Activated T-helper 17 cell treated with anti-CD3 and anti-CD28 coated beads, Interleukin-2, amount 50 U/mL, for 72 hours (primary cell): ENCODE results near the gene FAM107B. TPM values are rescaled to one million over a fixed set of nuclear protein-coding genes. Genes with fewer than 3 reads are reported as not detected.

Experiments used
- ATAC-seq: fragments of 150-1000 bp; cut with Tn5 transposase; replicated peaks from 2 replicates; pipeline ENCODE4 v1.10.0; 2021; ENCODE audit warnings: mild to moderate bottlenecking, moderate library complexity
- H3K27ac Mint-ChIP-seq: one replicate; pipeline ENCODE4 v1.8.0; 2022; ENCODE audit warnings: mixed read lengths
- H3K27me3 Mint-ChIP-seq: one replicate; pipeline ENCODE4 v1.8.0; 2022; ENCODE audit warnings: mixed read lengths
- H3K36me3 Mint-ChIP-seq: one replicate; pipeline ENCODE4 v1.8.0; 2022; ENCODE audit warnings: low read depth, mild to moderate bottlenecking, mixed read lengths
- H3K4me1 Mint-ChIP-seq: one replicate; pipeline ENCODE4 v1.8.0; 2022; ENCODE audit warnings: mixed read lengths
- H3K4me3 Mint-ChIP-seq: one replicate; pipeline ENCODE4 v1.8.0; 2022; ENCODE audit warnings: mild to moderate bottlenecking, mixed read lengths
- H3K9me3 Mint-ChIP-seq: one replicate; pipeline ENCODE4 v1.8.0; 2022; ENCODE audit warnings: mixed read lengths
- total RNA-seq, 2 donors: library from RNA; stranded (reverse); gene quantifications; one replicate each; pipeline ENCODE4 v1.2.3, GENCODE V29; 2022

Gene FAM107B
- total RNA-seq, 2 donors from 2014 or later: 143 to 188 TPM

GRCh38 chr10:14681802-14682201 lies 92.9 kb downstream of the FAM107B start:
- H3K9me3 Mint-ChIP-seq: no peaks in the 10 kb centered on the region
- no peaks in the 10 kb centered on the region for H3K27me3 Mint-ChIP-seq
- ATAC-seq: no peak
- no peaks in the 10 kb centered on the region for H3K36me3 Mint-ChIP-seq
- no peaks in the 10 kb centered on the region for H3K4me1 Mint-ChIP-seq
- H3K27ac Mint-ChIP-seq: no peak overlapping the region
- no peak overlapping the region for H3K4me3 Mint-ChIP-seq

- Mint-ChIP-seq H3K36me3 (no peaks in the 10 kb centered on the region), H3K27ac (no peak overlapping the region), H3K4me3 (no peak overlapping the region), H3K27me3 (no peaks in the 10 kb centered on the region), H3K4me1 (no peaks in the 10 kb centered on the region), H3K9me3 (no peaks in the 10 kb centered on the region)
- ATAC-seq: no peak
Observed at GRCh38 chr10:14681305-14681704, 93.4 kb downstream of the FAM107B start.

DNA sequence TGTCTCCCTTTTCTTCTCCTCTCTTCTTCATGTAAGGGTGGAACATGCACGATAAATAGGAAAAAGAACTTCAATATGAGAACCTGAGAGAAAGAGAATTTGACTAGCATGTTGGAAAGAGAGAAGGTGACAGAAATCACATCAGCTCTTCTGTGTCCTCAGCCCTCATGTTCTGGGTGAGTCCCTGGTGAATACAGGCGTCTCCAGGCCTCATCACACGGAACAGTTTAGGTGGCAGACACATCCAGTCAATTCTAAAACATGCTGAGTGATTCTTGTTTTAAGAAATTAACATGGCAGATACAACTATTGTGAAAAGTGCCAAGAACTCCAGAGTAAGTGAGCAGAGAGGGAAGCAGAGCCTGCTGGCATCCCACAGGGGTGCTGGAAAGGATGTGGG lies 96.1 kb downstream of the FAM107B start:
- no peaks in the 10 kb centered on the region for H3K4me1 Mint-ChIP-seq
- no peaks in the 10 kb centered on the region for H3K9me3 Mint-ChIP-seq
- peak; percentile 52 for ATAC-seq
- no peaks in the 10 kb centered on the region for H3K36me3 Mint-ChIP-seq
- no peaks in the 10 kb centered on the region for H3K27me3 Mint-ChIP-seq
- H3K4me3 Mint-ChIP-seq: no peak overlapping the region
- H3K27ac Mint-ChIP-seq: no peak overlapping the region

DNA sequence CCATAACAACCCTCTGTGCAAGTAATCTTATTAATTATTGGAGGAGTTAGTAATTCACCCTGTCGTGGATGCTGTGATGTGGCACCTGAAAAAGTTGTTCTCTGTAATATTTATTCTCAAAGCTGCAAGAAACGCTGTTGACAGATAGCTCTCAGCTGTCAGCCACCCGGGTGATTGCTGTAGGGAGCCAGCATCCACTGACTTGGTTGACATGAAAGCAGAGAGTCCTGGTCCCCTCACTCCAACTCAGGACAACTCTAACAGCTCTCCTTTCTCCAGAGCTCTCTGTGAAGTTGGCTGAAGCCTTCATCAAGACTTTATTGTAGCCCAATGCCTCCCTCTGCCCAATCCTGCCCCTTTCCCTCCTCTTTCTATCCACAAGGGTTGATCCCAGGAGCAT lies 98.0 kb downstream of the FAM107B start:
- ATAC-seq: no peak
- H3K27me3 Mint-ChIP-seq: no peaks in the 10 kb centered on the region
- H3K36me3 Mint-ChIP-seq: no peaks in the 10 kb centered on the region
- H3K27ac Mint-ChIP-seq: no peak overlapping the region
- no peaks in the 10 kb centered on the region for H3K4me1 Mint-ChIP-seq
- H3K4me3 Mint-ChIP-seq: no peak overlapping the region
- no peaks in the 10 kb centered on the region for H3K9me3 Mint-ChIP-seq

DNA sequence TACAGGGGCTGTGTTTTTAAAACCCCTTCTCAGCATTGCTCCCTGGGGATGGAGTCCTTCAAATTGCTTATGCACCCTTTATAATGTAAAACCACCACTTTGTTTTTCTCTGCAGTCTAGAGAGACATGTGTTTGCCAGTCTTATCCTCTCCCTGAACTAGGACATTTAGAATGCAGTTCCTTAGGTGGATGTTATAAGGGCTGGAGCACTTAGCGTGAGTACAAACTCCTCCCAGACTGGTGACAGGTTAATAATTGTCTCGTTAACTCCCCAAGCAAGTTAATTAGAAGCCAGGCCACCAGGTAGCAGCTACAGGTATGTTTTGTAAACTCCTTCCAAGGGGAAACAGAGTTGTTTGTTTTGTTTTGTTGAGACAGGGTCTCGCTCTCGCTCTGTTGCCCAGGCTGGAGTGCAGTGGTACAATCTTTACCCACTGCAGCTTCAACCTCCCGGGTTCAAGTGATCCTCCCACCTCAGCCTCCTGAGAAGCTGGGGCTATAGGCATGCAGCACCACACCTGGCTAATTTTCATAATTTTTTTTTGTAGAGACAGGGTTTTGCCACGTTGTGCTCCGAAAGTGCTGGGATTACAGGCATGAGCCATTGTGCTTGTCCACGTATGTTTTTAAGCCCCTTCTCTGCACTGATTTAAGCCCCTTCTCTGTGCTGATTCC lies 100.2 kb downstream of the FAM107B start:
- Mint-ChIP-seq H3K9me3 (no peaks in the 10 kb centered on the region), H3K4me1 (peaks cover 3% of the 10 kb centered on the region), H3K27ac (no peak overlapping the region)

DNA sequence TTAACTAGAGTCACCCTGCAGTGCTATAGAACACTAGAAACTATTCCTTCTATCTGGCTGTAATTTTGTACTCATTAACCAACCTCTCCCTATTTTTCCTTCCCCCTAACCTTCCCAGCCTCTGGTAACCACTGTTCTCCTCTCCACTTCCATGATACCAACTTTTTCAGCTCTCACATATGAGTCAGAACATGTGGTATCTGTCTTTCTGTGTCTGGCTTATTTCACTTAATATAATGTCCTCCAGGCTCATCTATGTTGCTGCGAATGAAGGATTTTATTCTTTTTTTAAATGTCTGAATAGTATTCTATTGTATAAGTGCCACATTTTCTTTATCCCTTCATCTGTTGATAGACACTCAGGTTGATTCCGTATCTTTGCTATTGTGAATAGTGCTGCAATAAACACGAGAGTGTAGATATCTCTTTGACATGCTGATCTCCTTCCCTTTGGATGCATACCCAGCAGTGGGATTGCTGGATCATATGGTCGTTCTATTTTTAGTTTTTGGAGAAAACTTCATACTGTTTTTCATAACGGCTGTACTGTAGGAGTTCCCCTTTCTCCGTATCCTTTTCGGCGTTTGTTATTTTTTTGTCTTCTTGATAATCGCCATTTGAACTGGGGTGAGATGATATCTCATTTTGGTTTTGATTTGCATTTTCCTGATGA lies 101.4 kb downstream of the FAM107B start:
- Mint-ChIP-seq H3K27me3 (no peaks in the 10 kb centered on the region), H3K27ac (no peak overlapping the region), H3K4me1 (peaks cover 6% of the 10 kb centered on the region), H3K36me3 (no peaks in the 10 kb centered on the region), H3K4me3 (no peak overlapping the region), H3K9me3 (no peaks in the 10 kb centered on the region)
- no peak for ATAC-seq

More for the DNA sequence above, 100.2 kb downstream of the FAM107B start:
- Mint-ChIP-seq H3K4me3 (no peak overlapping the region), H3K36me3 (no peaks in the 10 kb centered on the region), H3K27me3 (no peaks in the 10 kb centered on the region)
- ATAC-seq: no peak

GRCh38 chr10:14671386-14671831 lies 103.3 kb downstream of the FAM107B start:
- H3K4me3 Mint-ChIP-seq: no peak overlapping the region
- H3K27me3 Mint-ChIP-seq: no peaks in the 10 kb centered on the region
- no peak overlapping the region for H3K27ac Mint-ChIP-seq
- peaks cover 8% of the 10 kb centered on the region for H3K4me1 Mint-ChIP-seq
- ATAC-seq: no peak
- no peaks in the 10 kb centered on the region for H3K36me3 Mint-ChIP-seq
- H3K9me3 Mint-ChIP-seq: peaks cover 3% of the 10 kb centered on the region

GRCh38 chr10:14670551-14671240 lies 104.0 kb downstream of the FAM107B start:
- H3K27me3 Mint-ChIP-seq: no peaks in the 10 kb centered on the region
- no peaks in the 10 kb centered on the region for H3K36me3 Mint-ChIP-seq
- peaks cover 10% of the 10 kb centered on the region for H3K9me3 Mint-ChIP-seq
- H3K4me1 Mint-ChIP-seq: peaks cover 15% of the 10 kb centered on the region
- no peak overlapping the region for H3K27ac Mint-ChIP-seq
- ATAC-seq: no peak
- H3K4me3 Mint-ChIP-seq: no peak overlapping the region

DNA sequence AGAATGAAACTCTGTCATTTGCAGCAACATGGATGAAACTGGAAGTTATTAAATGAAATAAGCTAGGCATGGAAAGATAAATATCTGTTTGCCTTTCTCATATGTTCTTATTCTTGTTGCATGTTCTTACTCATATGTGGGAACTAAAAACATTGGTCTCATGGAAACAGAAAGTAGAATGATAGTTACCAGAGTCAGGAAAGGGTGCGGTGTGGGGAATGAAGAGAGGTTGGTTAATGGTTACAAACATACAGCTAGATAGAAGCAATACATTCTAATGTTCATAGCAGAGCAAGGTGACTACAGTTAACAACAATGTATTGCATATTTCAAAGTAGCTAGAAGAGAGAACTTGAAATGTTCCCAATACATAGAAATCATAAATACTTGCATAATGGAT lies 105.1 kb downstream of the FAM107B start:
- H3K36me3 Mint-ChIP-seq: no peaks in the 10 kb centered on the region

GRCh38 chr10:14667781-14668180 lies 106.9 kb downstream of the FAM107B start:
- no peaks in the 10 kb centered on the region for H3K36me3 Mint-ChIP-seq
- H3K9me3 Mint-ChIP-seq: peaks cover 10% of the 10 kb centered on the region
- peaks cover 37% of the 10 kb centered on the region for H3K4me1 Mint-ChIP-seq
- H3K27me3 Mint-ChIP-seq: no peaks in the 10 kb centered on the region
- H3K27ac Mint-ChIP-seq: no peak overlapping the region
- no peak for ATAC-seq
- H3K4me3 Mint-ChIP-seq: no peak overlapping the region

More for the DNA sequence above, 105.1 kb downstream of the FAM107B start:
- Mint-ChIP-seq H3K4me3 (no peak overlapping the region), H3K9me3 (peaks cover 10% of the 10 kb centered on the region), H3K27ac (no peak overlapping the region), H3K27me3 (no peaks in the 10 kb centered on the region), H3K4me1 (peaks cover 26% of the 10 kb centered on the region)
- peak; percentile 32 for ATAC-seq

DNA sequence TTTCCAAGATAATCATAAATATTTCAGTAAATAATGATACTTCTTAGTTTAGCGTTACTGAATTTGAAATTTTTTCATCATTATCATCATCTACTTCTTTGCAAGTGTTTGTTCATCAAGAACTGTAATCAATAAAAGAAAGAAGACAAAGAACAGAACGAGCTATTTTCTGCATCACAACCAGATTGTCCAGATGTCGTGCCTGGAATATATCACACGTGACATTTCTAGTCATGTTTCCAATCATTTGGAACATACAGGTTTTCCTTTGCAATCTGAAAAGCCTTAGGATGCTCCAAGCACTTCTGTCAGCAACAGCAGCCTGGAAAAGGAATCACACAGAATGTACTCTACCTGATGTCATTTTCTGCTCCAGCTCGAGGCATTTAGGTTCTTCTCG lies 107.4 kb downstream of the FAM107B start:
- Mint-ChIP-seq H3K4me3 (no peak overlapping the region), H3K4me1 (peaks cover 42% of the 10 kb centered on the region), H3K27me3 (no peaks in the 10 kb centered on the region), H3K27ac (no peak overlapping the region), H3K9me3 (peaks cover 10% of the 10 kb centered on the region), H3K36me3 (no peaks in the 10 kb centered on the region)
- ATAC-seq: no peak

DNA sequence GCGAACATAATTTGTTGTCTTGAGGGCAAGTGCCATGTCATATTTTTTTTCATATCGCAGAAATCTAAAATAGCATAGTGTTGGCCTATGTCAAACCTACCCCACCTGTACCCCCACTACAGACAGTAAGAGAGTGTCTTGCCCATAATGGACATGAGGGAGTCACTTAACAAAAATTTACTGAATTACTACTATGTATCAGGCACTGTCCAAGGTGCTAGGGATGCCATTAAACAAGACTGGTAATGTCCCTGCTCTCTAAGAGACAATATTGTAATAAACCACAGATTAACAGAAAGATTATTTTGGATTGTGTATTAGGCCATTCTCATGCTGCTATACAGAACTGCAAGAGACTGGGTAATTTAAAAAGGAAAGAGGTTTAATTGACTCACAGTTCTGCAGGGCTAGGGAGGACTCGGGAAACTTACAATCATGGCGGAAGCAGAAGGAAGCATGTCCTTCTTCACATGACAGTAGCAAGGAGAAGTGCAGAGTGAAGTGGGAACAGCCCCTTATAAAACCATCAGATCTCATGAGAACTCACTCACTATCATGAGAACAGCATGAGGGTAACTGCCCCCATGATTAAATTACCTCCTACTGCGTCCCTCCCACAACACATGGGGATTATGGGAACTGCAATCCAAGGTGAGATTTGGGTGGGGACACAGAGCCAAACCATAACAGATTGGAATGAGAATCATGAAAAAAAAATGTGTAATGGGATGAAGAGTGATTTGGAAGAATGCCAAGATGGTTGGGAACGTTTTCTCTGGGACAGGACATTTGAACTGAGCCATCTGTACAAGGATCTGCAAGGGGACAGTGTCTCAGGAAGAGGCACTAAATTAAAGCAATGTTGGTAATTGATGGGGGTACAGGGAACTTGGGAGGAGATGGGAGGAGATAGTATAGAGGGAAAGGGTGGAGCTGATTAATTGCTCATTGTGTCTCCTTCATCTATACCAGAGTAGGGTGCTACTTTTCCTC lies 108.5 kb downstream of the FAM107B start:
- Mint-ChIP-seq H3K4me1 (peaks cover 42% of the 10 kb centered on the region), H3K9me3 (peaks cover 10% of the 10 kb centered on the region), H3K27me3 (no peaks in the 10 kb centered on the region), H3K4me3 (peak overlapping the region; percentile 42), H3K27ac (peak overlapping the region; percentile 89), H3K36me3 (no peaks in the 10 kb centered on the region)
- no peak for ATAC-seq

DNA sequence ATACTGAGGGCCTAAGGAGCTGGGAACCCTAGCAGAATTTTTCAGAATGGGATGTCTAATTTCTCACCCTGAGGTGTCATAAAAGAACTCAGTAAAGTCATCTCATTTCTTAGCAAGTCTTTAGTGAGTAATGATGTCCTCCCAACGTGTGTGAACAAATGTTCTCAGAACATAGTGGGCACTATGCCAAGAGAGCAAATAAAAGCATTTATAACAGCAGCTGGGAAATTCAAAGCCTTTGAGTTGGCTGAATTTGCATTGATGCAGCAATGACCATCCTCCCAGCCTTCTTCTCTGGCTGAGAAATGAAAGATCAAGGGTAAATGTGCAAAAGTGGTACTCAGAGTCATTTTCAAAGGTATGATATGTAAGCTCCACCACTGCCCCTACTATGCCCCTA lies 109.4 kb downstream of the FAM107B start:
- Mint-ChIP-seq H3K9me3 (peaks cover 14% of the 10 kb centered on the region), H3K4me1 (peaks cover 50% of the 10 kb centered on the region), H3K4me3 (peak overlapping the region; percentile 42), H3K27me3 (no peaks in the 10 kb centered on the region), H3K36me3 (no peaks in the 10 kb centered on the region), H3K27ac (peak overlapping the region; percentile 89)
- ATAC-seq: peak; percentile 82

- H3K9me3 Mint-ChIP-seq: peaks cover 14% of the 10 kb centered on the region
- ATAC-seq: peak; percentile 19
- H3K36me3 Mint-ChIP-seq: peaks cover 4% of the 10 kb centered on the region
- peak overlapping the region; percentile 42 for H3K4me3 Mint-ChIP-seq
- H3K4me1 Mint-ChIP-seq: peaks cover 51% of the 10 kb centered on the region
- peak overlapping the region; percentile 89 for H3K27ac Mint-ChIP-seq
- no peaks in the 10 kb centered on the region for H3K27me3 Mint-ChIP-seq
Observed at GRCh38 chr10:14664345-14664744, 110.4 kb downstream of the FAM107B start.
